ENCODE measurements around the gene GLE1. TPM values are rescaled to one million over a fixed set of nuclear protein-coding genes. Genes with fewer than 3 reads are reported as not detected.

GLE1 gene
- total and polyA plus RNA-seq, 2 donors (not counting 1 experiment from before 2014, with no cell fraction given): 14.7 to 23.6 TPM

DNA sequence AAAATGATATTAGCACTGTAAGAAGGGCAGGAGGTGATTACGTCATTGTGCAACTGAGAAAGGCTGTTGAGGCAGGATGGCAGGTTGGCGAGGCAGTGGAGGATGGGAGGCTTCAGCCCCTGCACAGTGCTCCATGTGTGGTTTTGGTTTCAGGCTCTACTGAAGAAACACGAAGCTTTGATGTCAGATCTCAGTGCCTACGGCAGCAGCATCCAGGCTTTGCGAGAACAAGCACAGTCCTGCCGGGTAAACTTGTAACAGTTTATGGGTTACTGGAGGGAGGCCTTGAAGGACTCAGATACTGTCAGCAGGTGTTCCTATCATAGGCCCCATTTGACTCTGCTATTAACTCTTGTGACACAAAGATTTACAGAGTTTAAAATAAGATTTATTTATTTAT is 82.9 kb downstream of the GLE1 start:
- H3K4me2 ChIP-seq (ENCODE audit: extremely low read depth, insufficient read depth, low read length): no peak overlapping the region
- TF ChIP-seq, protein P1, sequence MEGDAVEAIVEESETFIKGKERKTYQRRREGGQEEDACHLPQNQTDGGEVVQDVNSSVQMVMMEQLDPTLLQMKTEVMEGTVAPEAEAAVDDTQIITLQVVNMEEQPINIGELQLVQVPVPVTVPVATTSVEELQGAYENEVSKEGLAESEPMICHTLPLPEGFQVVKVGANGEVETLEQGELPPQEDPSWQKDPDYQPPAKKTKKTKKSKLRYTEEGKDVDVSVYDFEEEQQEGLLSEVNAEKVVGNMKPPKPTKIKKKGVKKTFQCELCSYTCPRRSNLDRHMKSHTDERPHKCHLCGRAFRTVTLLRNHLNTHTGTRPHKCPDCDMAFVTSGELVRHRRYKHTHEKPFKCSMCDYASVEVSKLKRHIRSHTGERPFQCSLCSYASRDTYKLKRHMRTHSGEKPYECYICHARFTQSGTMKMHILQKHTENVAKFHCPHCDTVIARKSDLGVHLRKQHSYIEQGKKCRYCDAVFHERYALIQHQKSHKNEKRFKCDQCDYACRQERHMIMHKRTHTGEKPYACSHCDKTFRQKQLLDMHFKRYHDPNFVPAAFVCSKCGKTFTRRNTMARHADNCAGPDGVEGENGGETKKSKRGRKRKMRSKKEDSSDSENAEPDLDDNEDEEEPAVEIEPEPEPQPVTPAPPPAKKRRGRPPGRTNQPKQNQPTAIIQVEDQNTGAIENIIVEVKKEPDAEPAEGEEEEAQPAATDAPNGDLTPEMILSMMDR (conservative IDR thresholded peaks at IDR 0.05 in 1 of 2, IDR thresholded peaks at IDR 0.05 in 1 of 2; ENCODE audit: low read depth in 1 of 2, low read length in 2 of 2): no peak
- TF ChIP-seq EZH2 (IDR thresholded peaks at IDR 0.05; ENCODE audit: low read length, missing control alignments): no peak
- no peaks in the 10 kb centered on the region for H3K27me3 ChIP-seq (ENCODE audit: control insufficient read depth, insufficient read depth, low read length)
- H2AFZ ChIP-seq (ENCODE audit: low read length): no peak overlapping the region
- no peaks in the 10 kb centered on the region for H3K79me2 ChIP-seq (ENCODE audit: control insufficient read depth, insufficient read depth, low read length)
- H3K9me3 ChIP-seq (ENCODE audit: control insufficient read depth, insufficient read depth, low read depth, low read length): no peaks in the 10 kb centered on the region
- H3K27ac ChIP-seq (ENCODE audit: insufficient read depth, low read length): no peak overlapping the region
- H4K20me1 ChIP-seq (ENCODE audit: control insufficient read depth, extremely low read depth, insufficient read depth, low read length): no peaks in the 10 kb centered on the region
- no peaks in the 10 kb centered on the region for H3K4me1 ChIP-seq (ENCODE audit: control insufficient read depth, extremely low read depth, insufficient read depth, low read length)
- no peak overlapping the region for H3K9ac ChIP-seq (ENCODE audit: insufficient read depth, low read length)
- DNase-seq (ENCODE audit: low read depth in 2 of 2): no peak
- no peak overlapping the region for H3K4me3 ChIP-seq (replicated peaks in 1 of 4; ENCODE audit: control extremely low read depth in 1 of 4, insufficient read depth in 1 of 4, low read depth in 3 of 4, low read length in 4 of 4)
- H3K36me3 ChIP-seq (ENCODE audit: control insufficient read depth, insufficient read depth, low read length): peaks cover 50% of the 10 kb centered on the region

DNA sequence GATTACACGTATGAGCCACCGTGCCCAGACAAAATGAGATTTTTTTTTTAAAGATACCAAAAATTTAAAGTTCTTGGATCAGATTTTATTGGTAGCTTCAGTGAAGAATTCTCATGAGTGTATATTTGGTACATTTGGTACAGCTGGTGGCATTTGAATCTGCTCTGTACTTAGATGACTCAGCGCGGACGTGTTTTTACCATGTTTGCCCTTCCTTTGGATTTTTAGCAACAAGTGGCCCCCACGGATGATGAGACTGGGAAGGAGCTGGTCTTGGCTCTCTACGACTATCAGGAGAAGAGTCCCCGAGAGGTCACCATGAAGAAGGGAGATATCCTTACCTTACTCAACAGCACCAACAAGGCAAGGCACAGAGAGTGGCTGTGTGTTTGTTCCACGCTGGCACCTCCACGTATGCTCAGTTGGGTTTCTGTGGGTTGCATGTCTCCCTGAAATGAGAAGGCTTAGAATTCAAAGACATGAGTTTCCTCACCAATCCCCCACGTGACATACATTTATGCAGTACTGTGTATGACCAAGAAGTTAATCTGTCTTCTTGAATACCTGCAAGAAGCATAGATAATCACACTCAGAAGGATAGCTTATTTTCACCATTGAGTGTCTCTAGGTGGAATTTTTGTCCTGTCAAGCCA is 84.2 kb downstream of the GLE1 start:
- Histone ChIP-seq H3K79me2 (ENCODE audit: control insufficient read depth, insufficient read depth, low read length) (no peaks in the 10 kb centered on the region), H3K4me3 (replicated peaks in 1 of 4; ENCODE audit: control extremely low read depth in 1 of 4, insufficient read depth in 1 of 4, low read depth in 3 of 4, low read length in 4 of 4) (no peak overlapping the region), H3K4me2 (ENCODE audit: extremely low read depth, insufficient read depth, low read length) (no peak overlapping the region), H3K9me3 (ENCODE audit: control insufficient read depth, insufficient read depth, low read depth, low read length) (no peaks in the 10 kb centered on the region), H3K36me3 (ENCODE audit: control insufficient read depth, insufficient read depth, low read length) (peaks cover 48% of the 10 kb centered on the region), H3K27ac (ENCODE audit: insufficient read depth, low read length) (no peak overlapping the region), H3K27me3 (ENCODE audit: control insufficient read depth, insufficient read depth, low read length) (no peaks in the 10 kb centered on the region), H4K20me1 (ENCODE audit: control insufficient read depth, extremely low read depth, insufficient read depth, low read length) (no peaks in the 10 kb centered on the region), H3K9ac (ENCODE audit: insufficient read depth, low read length) (no peak overlapping the region), H2AFZ (ENCODE audit: low read length) (no peak overlapping the region), H3K4me1 (ENCODE audit: control insufficient read depth, extremely low read depth, insufficient read depth, low read length) (no peaks in the 10 kb centered on the region)
- no peak for DNase-seq (ENCODE audit: low read depth in 2 of 2)
- TF ChIP-seq, protein P1 (conservative IDR thresholded peaks at IDR 0.05 in 1 of 2, IDR thresholded peaks at IDR 0.05 in 1 of 2; ENCODE audit: low read depth in 1 of 2, low read length in 2 of 2): no peak
- TF ChIP-seq EZH2 (IDR thresholded peaks at IDR 0.05; ENCODE audit: low read length, missing control alignments): no peak

Other genes starting within 250 kb of the GLE1 start
- gene GOLGA2, start 228.7 kb upstream of the GLE1 start, total RNA-seq: 96.0 and 118 TPM in 2 replicates
- gene GOLGA2, start 228.7 kb upstream of the GLE1 start, polyA plus RNA-seq: 107 and 126 TPM in 2 replicates
- gene SWI5, start 228.4 kb upstream of the GLE1 start, total RNA-seq: 35.4 and 35.7 TPM in 2 replicates
- gene SWI5, start 228.4 kb upstream of the GLE1 start, polyA plus RNA-seq: 46.7 and 62.6 TPM in 2 replicates
- 18.7 and 22.6 TPM in 2 replicates for gene TRUB2, start 182.3 kb upstream of the GLE1 start, total RNA-seq
- 10.4 and 13.7 TPM in 2 replicates for gene TRUB2, start 182.3 kb upstream of the GLE1 start, polyA plus RNA-seq
- gene COQ4, start 181.9 kb upstream of the GLE1 start, total RNA-seq: 11.2 and 12.6 TPM in 2 replicates
- 18.3 and 18.7 TPM in 2 replicates for gene COQ4, start 181.9 kb upstream of the GLE1 start, polyA plus RNA-seq
- 11.7 and 11.8 TPM in 2 replicates for gene SLC27A4, start 164.2 kb upstream of the GLE1 start, total RNA-seq
- 10.3 and 13.3 TPM in 2 replicates for gene SLC27A4, start 164.2 kb upstream of the GLE1 start, polyA plus RNA-seq
- 23.6 and 28.6 TPM in 2 replicates for gene URM1, start 133.3 kb upstream of the GLE1 start, total RNA-seq
- 35.3 and 43.3 TPM in 2 replicates for gene URM1, start 133.3 kb upstream of the GLE1 start, polyA plus RNA-seq
- 44.9 and 64.2 TPM in 2 replicates for gene CERCAM, start 83.9 kb upstream of the GLE1 start, total RNA-seq
- 56.9 and 90.5 TPM in 2 replicates for gene CERCAM, start 83.9 kb upstream of the GLE1 start, polyA plus RNA-seq
- 17.7 and 20.6 TPM in 2 replicates for gene ODF2, start 48.7 kb upstream of the GLE1 start, total RNA-seq
- 10.2 and 16.7 TPM in 2 replicates for gene ODF2, start 48.7 kb upstream of the GLE1 start, polyA plus RNA-seq
- 229 and 518 TPM in 2 replicates for gene SPTAN1, start 47.9 kb downstream of the GLE1 start, total RNA-seq
- gene SPTAN1, start 47.9 kb downstream of the GLE1 start, polyA plus RNA-seq: 189 and 207 TPM in 2 replicates
- 35.7 and 41.5 TPM in 2 replicates for gene DYNC2I2, start 152.1 kb downstream of the GLE1 start, total RNA-seq
- 13.2 and 26.1 TPM in 2 replicates for gene DYNC2I2, start 152.1 kb downstream of the GLE1 start, polyA plus RNA-seq
- 456 and 503 TPM in 2 replicates for gene SET, start 184.5 kb downstream of the GLE1 start, total RNA-seq
- 256 and 288 TPM in 2 replicates for gene SET, start 184.5 kb downstream of the GLE1 start, polyA plus RNA-seq
- gene PKN3, start 197.8 kb downstream of the GLE1 start, total RNA-seq: 1.3 and 1.7 TPM in 2 replicates
- gene PKN3, start 197.8 kb downstream of the GLE1 start, polyA plus RNA-seq: 1.8 and 4.6 TPM in 2 replicates
- 19.8 and 39.0 TPM in 2 replicates for gene ZDHHC12, start 219.4 kb downstream of the GLE1 start, total RNA-seq
- gene ZDHHC12, start 219.4 kb downstream of the GLE1 start, polyA plus RNA-seq: 19.1 and 27.3 TPM in 2 replicates